NOMO-1 (cell line): ENCODE data around the gene SULT6B1.
"Not testable (repeated sequence)": the region's sequence is repeated elsewhere in the genome, so short reads cannot be mapped to it uniquely, and the experiment has no call there.

Experiments
- DNase-seq, 2 experiments: peaks; one replicate each; lab custom pipeline; 2025; ENCODE audit not compliant: unreplicated experiment in 2 of 2; lab: John Stamatoyannopoulos, UW

Gene SULT6B1

DNA sequence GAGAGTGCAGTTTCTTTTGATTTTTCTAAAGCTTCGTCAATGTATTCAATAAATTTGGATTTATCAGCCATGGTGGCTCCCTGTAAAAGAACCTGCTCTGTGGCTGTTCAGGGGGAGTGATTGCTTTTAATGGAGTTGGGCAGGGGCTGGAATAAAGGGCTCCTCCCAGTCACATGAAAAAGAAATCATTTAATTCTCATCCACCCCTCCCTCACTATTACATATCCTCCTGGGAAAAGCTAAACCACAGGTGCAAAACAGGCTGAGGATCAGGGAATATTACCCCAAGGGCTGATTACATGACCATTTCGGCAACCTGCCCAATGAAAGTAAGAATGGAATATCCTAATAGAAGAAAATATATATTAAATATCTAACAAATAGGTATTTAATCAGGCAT, at the start of gene SULT6B1:
Gene SULT6B1, minus strand, starts transcription at position 101 of the 400 bp plus-strand sequence. Its CDS starts 30 bp downstream, at position 71.
- no peak for DNase-seq

GRCh38 chr2:37232131-37232933, 43.9 kb upstream of the SULT6B1 start:
- peak in 1 of 2 experiments; percentile 13 for DNase-seq

DNA sequence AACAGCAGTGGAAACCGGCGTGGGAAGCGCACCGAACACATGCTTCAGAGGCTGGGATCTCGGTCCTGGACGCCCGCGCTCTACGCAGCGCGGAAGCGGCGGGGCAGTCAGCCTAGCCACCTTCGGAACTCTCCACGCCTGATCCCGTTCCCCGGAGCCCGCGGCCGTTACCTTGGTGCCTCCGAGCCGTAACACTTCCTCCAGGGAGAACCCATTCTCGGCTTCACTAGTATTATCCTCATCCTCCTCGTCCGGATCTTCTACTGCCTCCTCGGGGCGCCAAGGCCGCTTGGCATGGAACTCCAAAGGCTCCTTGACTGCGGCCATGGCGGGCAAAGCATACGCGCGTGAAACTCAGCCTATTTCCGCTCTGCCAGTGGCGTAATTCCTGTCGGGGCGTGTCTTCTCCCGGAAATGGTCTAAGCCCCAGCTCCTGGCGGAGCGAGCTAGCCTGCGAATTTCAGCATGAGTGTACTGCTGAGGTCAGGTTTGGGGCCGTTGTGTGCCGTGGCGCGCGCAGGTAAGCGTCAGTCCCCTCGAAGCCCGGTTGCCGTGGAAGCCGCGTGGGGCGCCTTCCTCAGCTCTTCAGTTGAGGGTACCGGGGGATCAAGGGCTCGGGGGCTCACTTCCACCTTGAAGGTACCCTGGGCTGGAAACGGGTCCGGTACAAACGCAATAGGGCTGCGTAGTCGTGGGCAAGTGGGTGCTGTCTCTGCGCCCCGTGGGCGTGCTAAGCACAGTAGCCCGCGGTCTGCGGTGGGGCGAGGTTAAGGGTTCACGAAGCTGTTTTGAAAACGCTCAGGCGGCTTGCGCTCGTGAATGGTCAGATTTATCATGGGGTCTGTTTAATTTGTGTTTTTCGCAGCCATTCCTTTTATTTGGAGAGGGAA, 43.0 kb upstream of the SULT6B1 start, which contains the start of the genes CEBPZ and NDUFAF7:
Gene CEBPZ, minus strand, starts transcription at position 356 of the 890 bp plus-strand sequence. Its CDS starts 29 bp downstream, at position 327.
Gene NDUFAF7, plus strand, starts transcription at position 418 of the 890 bp plus-strand sequence. Its CDS starts 48 bp downstream, at position 466.
- peak; percentile 90 to 95 for DNase-seq

GRCh38 chr2:37230581-37230980, 42.1 kb upstream of the SULT6B1 start:
- no peak for DNase-seq

DNA sequence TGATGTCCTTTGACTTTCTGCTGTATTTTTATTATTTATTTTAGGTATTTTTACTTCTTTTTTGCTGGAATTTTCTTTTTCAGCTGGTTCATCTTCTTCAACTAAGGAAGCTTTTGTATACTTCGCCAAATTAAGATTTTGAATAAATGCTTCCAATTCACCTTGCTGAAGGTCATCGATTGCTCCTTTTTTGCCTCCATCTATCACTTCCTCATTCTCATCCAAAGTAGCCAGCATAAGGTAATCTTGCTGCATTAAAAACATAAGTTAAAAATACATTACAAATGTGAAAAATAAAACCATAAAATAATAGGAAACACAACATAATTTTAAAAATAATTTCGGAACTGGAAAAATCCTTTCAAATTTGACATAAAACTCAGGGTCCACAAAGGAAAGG, 40.3 kb upstream of the SULT6B1 start:
- no peak for DNase-seq

DNA sequence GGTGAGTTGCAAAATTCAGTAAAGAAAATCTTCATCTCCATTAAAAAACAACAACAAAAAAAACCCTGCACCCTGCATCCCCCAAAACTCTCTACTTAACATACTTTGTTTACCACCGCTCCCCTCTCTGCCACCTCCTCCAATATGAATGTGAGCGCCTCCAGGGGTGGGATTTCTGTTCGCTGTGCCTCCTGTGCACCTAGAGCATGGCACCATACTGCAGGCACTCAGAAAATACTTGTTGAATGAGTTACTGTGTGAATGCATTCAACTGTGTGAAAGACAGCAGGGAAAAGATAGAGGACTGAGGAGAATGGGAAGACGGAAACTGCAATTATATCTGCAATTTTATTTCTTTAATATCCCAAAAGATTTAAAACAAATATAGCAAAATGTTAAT, 38.4 kb upstream of the SULT6B1 start:
- DNase-seq, result no peak

DNA sequence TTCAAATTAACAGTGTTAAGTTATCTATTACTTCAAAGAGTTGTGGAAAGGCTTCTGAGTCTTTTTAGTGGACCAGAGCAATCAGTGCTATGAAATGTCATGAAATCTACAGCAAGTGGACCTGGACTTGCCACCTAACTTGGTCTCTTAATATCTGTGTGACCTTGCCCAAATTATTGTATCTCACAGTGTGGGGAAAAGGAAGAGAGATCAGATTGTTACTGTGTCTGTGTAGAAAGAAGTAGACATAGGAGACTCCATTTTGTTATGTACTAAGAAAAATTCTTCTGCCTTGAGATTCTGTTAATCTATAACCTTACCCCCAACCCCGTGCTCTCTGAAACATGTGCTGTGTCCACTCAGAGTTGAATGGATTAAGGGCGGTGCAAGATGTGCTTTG, 36.7 kb upstream of the SULT6B1 start:
- DNase-seq, result not testable (repeated sequence)

DNA sequence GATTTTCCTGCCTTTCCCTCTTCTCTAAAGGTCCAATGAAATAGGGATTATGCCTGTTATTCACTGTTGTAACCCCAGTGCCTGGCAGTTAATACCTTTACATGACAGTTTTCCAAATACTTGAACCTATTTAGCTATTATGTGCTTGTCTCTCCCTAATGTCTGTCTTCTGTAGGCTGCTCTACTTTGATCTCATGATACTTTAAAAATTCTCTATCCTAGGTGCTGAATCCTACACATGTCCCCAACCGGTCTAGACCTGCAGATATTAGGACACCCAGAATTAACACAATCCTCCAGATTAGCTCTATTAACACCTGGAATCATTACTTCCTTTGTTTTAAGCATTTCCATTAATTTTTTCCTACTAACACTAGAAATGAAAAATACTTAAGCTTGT, 35.6 kb upstream of the SULT6B1 start:
- no peak for DNase-seq

DNA sequence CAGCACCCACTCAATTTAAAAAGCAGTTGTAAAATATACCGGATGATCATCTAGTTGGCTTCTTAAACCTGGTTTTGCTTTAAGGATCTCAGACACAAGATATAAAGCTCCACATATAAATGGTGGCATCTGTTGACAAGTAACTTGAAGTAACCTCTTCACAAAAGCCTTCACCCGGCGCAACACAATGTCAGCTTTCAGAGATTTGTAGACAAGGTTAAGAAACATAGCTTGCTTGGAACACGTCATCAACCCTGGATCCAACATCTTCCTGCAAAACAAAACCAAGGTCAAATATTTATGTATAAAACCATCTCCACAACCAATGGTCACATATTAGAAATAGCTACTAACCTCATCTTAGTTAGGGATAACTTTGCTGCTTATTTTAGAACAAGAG, 34.7 kb upstream of the SULT6B1 start:
- no peak for DNase-seq

DNA sequence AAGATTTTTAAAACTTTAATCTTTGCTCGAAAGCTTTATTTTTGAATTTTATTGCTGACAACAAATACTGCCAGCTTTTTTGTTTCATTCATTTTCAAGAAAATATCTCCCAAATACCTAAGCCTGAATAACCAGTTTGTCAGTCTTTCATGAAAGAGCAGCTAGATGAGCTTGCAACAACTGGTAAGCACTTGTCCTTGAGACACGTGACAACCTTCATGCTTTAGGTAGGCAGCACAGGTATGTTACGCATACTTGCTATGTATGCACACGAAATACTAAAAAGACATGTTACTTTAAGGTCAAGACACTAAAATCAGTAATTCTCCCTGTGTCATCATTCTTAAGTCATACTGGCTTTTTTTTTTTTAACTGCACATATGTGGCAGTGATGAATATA, 30.6 kb upstream of the SULT6B1 start:
- no peak for DNase-seq

DNA sequence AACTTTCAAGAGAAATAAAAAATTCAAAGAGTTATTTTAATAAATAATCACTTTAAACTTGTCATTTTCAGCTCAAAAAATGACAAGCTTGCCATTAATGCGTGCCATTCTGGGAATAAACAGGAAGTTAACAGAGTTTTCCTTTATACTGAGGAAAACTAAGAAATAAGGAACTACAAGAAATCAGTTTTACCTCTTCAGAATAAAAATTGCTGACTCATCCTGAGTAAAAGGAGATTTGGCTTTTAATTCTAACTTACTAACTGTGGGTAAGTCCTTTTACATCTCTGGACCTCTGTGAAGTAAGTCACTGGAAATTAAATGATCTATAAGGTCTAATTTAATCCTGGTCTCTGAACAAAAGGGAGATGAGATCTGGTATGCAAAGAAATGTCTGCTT, 26.8 kb upstream of the SULT6B1 start:
- DNase-seq, result peak in 1 of 2 experiments; percentile 14

DNA sequence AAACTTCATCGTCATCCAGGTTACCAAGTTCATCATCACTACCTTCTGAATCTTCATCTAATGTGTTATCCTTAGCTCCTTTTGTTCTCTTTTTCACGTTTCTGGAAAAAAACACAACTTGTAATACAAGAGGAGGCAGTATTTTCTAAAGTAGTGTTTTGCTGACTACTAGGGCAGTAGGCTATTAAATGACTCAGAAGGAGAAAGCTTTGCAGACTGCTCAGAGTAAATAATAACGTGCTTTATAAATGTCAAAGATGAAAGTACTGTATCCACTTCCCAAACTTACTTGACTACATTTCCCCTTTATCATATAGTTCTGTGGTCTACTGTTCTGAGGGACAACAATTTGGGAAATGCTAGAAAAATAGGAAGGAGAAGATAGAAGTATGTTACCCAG, 23.5 kb upstream of the SULT6B1 start:
- no peak for DNase-seq

DNA sequence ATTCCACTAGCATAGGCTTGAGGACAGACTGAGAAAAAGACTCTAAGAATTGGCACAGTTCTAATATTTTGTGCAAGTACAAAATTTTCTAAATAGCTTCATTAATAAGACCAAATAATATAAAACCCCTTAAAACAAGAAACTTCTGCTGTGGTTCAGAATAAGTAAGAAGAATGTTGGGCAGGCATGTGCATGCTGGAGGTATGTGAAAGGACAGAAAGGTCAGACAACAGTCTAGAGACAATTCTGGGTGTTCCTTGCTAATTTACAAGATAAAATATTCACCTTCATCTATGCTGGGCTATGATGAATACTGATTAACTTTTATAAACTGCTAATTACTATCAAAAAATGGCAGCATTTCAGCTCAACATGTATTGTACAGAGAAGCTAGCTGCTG, 22.7 kb upstream of the SULT6B1 start:
- no peak for DNase-seq

DNA sequence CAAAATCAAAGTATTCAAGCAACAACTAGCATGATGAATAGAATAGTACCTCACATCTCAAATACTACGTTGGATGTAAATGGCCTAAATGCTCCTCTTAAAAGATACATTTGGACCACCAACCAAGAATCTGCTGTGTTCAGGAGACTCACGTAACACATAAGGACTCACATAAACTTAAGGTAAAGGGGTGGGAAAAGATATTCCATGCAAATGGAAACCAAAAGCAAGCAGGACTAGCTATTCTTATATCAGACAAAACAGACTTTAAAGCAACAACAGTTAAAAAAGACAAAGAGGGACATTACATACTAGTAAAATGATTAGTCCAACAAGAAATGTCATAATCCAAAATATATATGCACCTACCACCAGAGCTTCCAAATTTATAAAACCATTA, 18.3 kb upstream of the SULT6B1 start:
- not testable (repeated sequence) for DNase-seq

DNA sequence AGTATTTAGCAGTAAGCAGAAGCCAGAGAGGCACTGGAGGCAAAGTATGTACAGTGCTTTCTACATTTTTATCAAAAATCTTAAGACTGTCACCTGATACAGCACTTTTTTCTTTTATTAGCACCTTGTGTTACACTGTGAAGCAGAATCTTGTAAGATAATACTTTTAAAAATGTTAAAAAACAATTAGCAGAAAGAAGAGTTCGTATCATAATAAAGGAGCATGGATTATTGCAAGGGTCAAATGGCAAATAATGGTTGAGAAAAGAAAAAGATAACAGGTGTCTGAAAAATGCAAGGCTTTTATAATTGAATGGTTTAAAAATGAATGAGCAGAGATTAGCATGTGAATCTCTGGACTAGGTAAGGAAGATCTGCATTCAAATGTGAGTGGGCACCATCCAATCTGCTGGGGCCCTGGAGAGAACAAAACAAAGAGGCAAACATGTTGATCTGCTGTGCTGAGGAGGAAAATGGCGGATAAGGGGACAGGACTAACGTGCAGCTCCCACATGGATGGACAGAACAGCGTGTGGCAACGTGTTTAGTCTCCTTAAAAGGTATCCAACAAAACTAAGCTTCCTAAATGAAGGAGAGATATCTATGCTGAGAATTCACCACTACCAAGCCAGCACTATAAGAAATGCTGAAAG, 17.3 kb upstream of the SULT6B1 start:
- no peak for DNase-seq

GRCh38 chr2:37205071-37205661, 16.7 kb upstream of the SULT6B1 start:
- DNase-seq, result not testable (repeated sequence)

DNA sequence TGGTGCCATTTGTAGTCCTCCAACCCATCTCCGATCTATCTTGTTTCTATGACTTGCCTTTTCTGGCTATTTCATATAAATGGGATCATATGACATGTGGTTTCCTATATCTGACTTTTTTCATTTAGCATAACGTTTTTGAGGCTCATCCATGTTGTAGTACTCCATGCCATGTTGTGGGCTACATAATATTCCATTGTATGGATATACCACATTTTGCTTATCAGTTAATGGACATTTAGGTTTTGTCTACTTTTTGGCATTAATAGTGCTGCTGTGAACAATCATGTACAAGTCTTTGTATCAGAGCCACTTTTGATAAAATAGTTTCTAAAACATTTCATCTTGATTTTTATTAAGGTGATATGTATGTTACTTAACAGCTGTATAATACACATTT, 15.2 kb upstream of the SULT6B1 start:
- no peak for DNase-seq

- DNase-seq, result no peak
These were observed 13.3 kb upstream of the SULT6B1 start for GRCh38 chr2:37201766-37202165.

DNA sequence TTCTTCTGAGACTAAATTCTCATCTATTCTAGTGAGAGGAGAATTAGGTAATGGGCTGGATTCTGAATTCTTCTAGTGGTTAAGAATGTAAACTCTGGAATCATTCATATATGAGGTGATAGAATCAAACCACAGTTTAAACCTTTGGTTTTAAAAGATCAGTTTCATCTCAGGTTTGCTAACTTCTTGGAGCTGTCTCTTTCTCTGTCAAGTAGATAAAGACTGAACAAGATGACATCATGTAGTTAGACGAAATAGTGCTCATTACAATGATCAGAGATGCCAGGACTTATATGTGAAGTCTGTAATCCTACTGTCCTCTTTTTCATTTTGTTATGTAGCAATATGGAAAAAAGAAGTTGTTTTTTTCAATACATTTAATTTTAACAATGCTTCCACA, 12.7 kb upstream of the SULT6B1 start:
- no peak for DNase-seq

GRCh38 chr2:37198681-37199065, 10.2 kb upstream of the SULT6B1 start:
- DNase-seq, result no peak
